HepG2 (cell line): ENCODE results near the gene SIRT6. TPM values are rescaled to one million over a fixed set of nuclear protein-coding genes. Genes with fewer than 3 reads are reported as not detected.

ENCODE experiments used
- ATAC-seq: fragments of 200-7000 bp; cut with Tn5 transposase; 3 replicates; pipeline ENCODE4 v1.9.1; 2020; ENCODE audit warnings: mild to moderate bottlenecking, moderate library complexity
- BruUV-seq: library from RNA; stranded (reverse); fragments of 400-500 nt; replicated peaks from 2 replicates; lab custom pipeline; 2021; lab: Mats Ljungman, UMichigan
- CTCF ChIA-PET: fragments of 300-600 bp; formaldehyde crosslinking; extraction: SDS; loops from one replicate; lab custom pipeline; 2021; ENCODE audit warnings: low total read pairs, inconsistent platforms, low intra/inter-chr PET ratio; lab: Yijun Ruan, JAX
- POLR2A ChIA-PET: fragments of 350-600 bp; sonication (Branson Sonifier 250); formaldehyde crosslinking; loops from one replicate; lab custom pipeline; 2020; ENCODE audit warnings: antibody characterized with exemption, inconsistent platforms; lab: Yijun Ruan, JAX
- DNase-seq: peaks from one replicate; pipeline ENCODE4 v3.0.0-alpha.2; 2015; ENCODE audit warnings: low spot score
- FAIRE-seq: peaks from 3 replicates; lab custom pipeline; 2011; peaks lifted over from hg19 to GRCh38; lab: Jason Lieb, UNC
- H2AFZ ChIP-seq: one replicate; pipeline ENCODE4 v1.6.1; 2011; ENCODE audit warnings: low read length, inconsistent platforms
- H3K27ac ChIP-seq: fragments of 300-600 bp; 3 replicates; pipeline ENCODE4 v1.8.0; 2011; ENCODE audit warnings: mixed run types, mild to moderate bottlenecking, mixed read lengths, low read length, inconsistent platforms; ENCODE audit not compliant: insufficient read depth; ENCODE audit errors: extremely low read length
- H3K27me3 ChIP-seq, 2 experiments: fragments of 200-600 bp in 1 of 2; 2 replicates in 1 of 2; 3 replicates in 1 of 2; pipeline versions ENCODE4 v1.6.0 to v1.8.0; 2011; ENCODE audit warnings: low read length in 2 of 2, mild to moderate bottlenecking in 2 of 2, moderate library complexity in 2 of 2, inconsistent platforms in 1 of 2; ENCODE audit not compliant: insufficient read depth in 2 of 2, control insufficient read depth in 1 of 2
- H3K36me3 ChIP-seq, 2 experiments: fragments of 200-600 bp in 1 of 2; replicated peaks in 1 of 2; 2 replicates in 1 of 2; 3 replicates in 1 of 2; pipeline versions ENCODE4 v1.5.1 to v1.8.0; 2011; ENCODE audit warnings: low read length in 2 of 2, inconsistent platforms in 1 of 2; ENCODE audit not compliant: insufficient read depth in 2 of 2, control insufficient read depth in 1 of 2
- H3K4me1 ChIP-seq: 2 replicates; pipeline ENCODE4 v1.5.1; 2012; ENCODE audit warnings: low read length, inconsistent platforms; ENCODE audit not compliant: insufficient read depth
- H3K4me2 ChIP-seq: 2 replicates; pipeline ENCODE4 v1.6.0; 2011; ENCODE audit warnings: low read depth, low read length, inconsistent platforms
- H3K4me3 ChIP-seq, 3 experiments: fragments of 200-600 bp in 1 of 3; sonication (generic), shearing (Covaris generic) in 1 of 3; replicated peaks in 1 of 3; 2 replicates each; pipeline ENCODE4 v1.5.1; 2011 to 2016; ENCODE audit warnings: low read length in 3 of 3, inconsistent platforms in 2 of 3, low read depth in 2 of 3, mild to moderate bottlenecking in 2 of 3, control low read depth in 1 of 3, mixed read lengths in 1 of 3; ENCODE audit not compliant: insufficient read depth in 1 of 3
- H3K79me2 ChIP-seq: one replicate; pipeline ENCODE4 v1.6.1; 2011; ENCODE audit warnings: low read length, inconsistent platforms; ENCODE audit not compliant: insufficient read depth
- H3K9ac ChIP-seq: 2 replicates; pipeline ENCODE4 v1.6.0; 2011; ENCODE audit warnings: mild to moderate bottlenecking, low read depth, low read length, inconsistent platforms; ENCODE audit not compliant: insufficient read depth
- H3K9me3 ChIP-seq: 2 replicates; pipeline ENCODE4 v1.5.1; 2012; ENCODE audit warnings: mild to moderate bottlenecking, low read length
- H4K20me1 ChIP-seq: 2 replicates; pipeline ENCODE4 v1.6.0; 2011; ENCODE audit warnings: inconsistent platforms, mild to moderate bottlenecking, low read length, moderate library complexity; ENCODE audit not compliant: insufficient read depth
- DPF2 ChIP-seq: sonication (generic); formaldehyde crosslinking; IDR thresholded peaks from 2 replicates; pipeline ENCODE4 v1.4.0; 2020; ENCODE audit warnings: mild to moderate bottlenecking, low read depth, missing genetic modification reagents, borderline replicate concordance
- HOXA3 ChIP-seq: sonication (generic); formaldehyde crosslinking; IDR thresholded peaks from 2 replicates; pipeline ENCODE4 v1.5.0; 2020; ENCODE audit warnings: missing genetic modification reagents
- MAZ ChIP-seq, 2 experiments: sonication (generic) in 1 of 2; formaldehyde crosslinking in 1 of 2; IDR thresholded peaks; 2 replicates each; pipeline versions ENCODE4 v1.5.0 to v1.6.1; 2012 to 2020; ENCODE audit warnings: low read depth in 2 of 2, mild to moderate bottlenecking in 2 of 2, borderline replicate concordance in 1 of 2, improper control_type of control experiment in 1 of 2, low read length in 1 of 2, missing genetic modification reagents in 1 of 2, moderate library complexity in 1 of 2
- MTA1 ChIP-seq: sonication (generic); formaldehyde crosslinking; IDR thresholded peaks from 2 replicates; pipeline ENCODE4 v1.4.0; 2020; ENCODE audit warnings: missing genetic modification reagents, mild to moderate bottlenecking, borderline replicate concordance
- NFKB2 ChIP-seq: sonication (generic); formaldehyde crosslinking; IDR thresholded peaks from 2 replicates; pipeline ENCODE4 v1.4.0; 2020; ENCODE audit warnings: missing genetic modification reagents, borderline replicate concordance
- NR3C1 ChIP-seq: sonication (generic); formaldehyde crosslinking; IDR thresholded peaks from 2 replicates; pipeline ENCODE4 v1.4.0; 2020; ENCODE audit warnings: missing genetic modification reagents
- SRY ChIP-seq: sonication (generic); formaldehyde crosslinking; IDR thresholded peaks from 2 replicates; pipeline ENCODE4 v1.8.0; 2022; ENCODE audit warnings: mild to moderate bottlenecking, missing genetic modification reagents
- STAT6 ChIP-seq: sonication (generic); formaldehyde crosslinking; IDR thresholded peaks from 2 replicates; pipeline ENCODE4 v1.4.0; 2020; ENCODE audit warnings: missing genetic modification reagents, mild to moderate bottlenecking, borderline replicate concordance
- TARDBP ChIP-seq: sonication (generic); formaldehyde crosslinking; IDR thresholded peaks from 2 replicates; pipeline ENCODE4 v1.8.0; 2022; ENCODE audit warnings: mild to moderate bottlenecking, missing genetic modification reagents
- ZMYM3 ChIP-seq: sonication (generic); formaldehyde crosslinking; IDR thresholded peaks from 2 replicates; pipeline ENCODE4 v1.5.1; 2020; ENCODE audit warnings: mild to moderate bottlenecking, missing genetic modification reagents
- ZNF10 ChIP-seq: sonication (generic); formaldehyde crosslinking; IDR thresholded peaks from 2 replicates; pipeline ENCODE4 v1.4.0; 2020; ENCODE audit warnings: mild to moderate bottlenecking, low read depth, missing genetic modification reagents, borderline replicate concordance
- ZNF20 ChIP-seq: sonication (generic); formaldehyde crosslinking; IDR thresholded peaks from 2 replicates; pipeline ENCODE4 v1.4.0; 2020; ENCODE audit warnings: mild to moderate bottlenecking, moderate library complexity, missing genetic modification reagents
- ZNF205 ChIP-seq: IDR thresholded peaks from 2 replicates; pipeline ENCODE4 v1.6.1; 2018; ENCODE audit warnings: missing biosample characterization, missing genetic modification reagents
- ZNF598 ChIP-seq: sonication (generic); formaldehyde crosslinking; IDR thresholded peaks from 2 replicates; pipeline ENCODE4 v1.5.1; 2020; ENCODE audit warnings: mild to moderate bottlenecking, missing genetic modification reagents, borderline replicate concordance
- ZNF747 ChIP-seq: sonication (generic); formaldehyde crosslinking; IDR thresholded peaks from 2 replicates; pipeline ENCODE4 v1.8.1; 2023; ENCODE audit warnings: missing genetic modification reagents, mild to moderate bottlenecking, borderline replicate concordance
- ZNF770 ChIP-seq: sonication (generic); formaldehyde crosslinking; IDR thresholded peaks from 2 replicates; pipeline ENCODE4 v1.5.0; 2020; ENCODE audit warnings: mild to moderate bottlenecking, missing genetic modification reagents
- ZNF780A ChIP-seq: sonication (generic); formaldehyde crosslinking; IDR thresholded peaks from 2 replicates; pipeline ENCODE4 v1.8.0; 2022; ENCODE audit warnings: mild to moderate bottlenecking, missing genetic modification reagents, moderate library complexity
- WGBS: methylation state at CpG from one replicate; pipeline ENCODE4 v1.1.6; 2017; ENCODE audit warnings: low lambda C conversion rate; 5-methylcytosine and 5-hydroxymethylcytosine counted together
- in situ Hi-C: cut with HindIII; loops from 2 replicates; pipeline ENCODE4 v1.10.0; 2017; ENCODE audit warnings: low pct_unique_long_range_greater_than_20kb; ENCODE audit not compliant: extremely low pct_ligation_motif_present
- intact Hi-C: fragments of 100-400 bp; cut with micrococcal nuclease; formaldehyde crosslinking; loops from one replicate; pipeline ENCODE4 v1.10.0; 2022; ENCODE audit not compliant: unreplicated experiment
- polyA plus RNA-seq, 8 experiments: library from polyadenylated mRNA; depleted of rRNA in 3 of 8; stranded (reverse) in 7 of 8; unstranded in 1 of 8; fragments of >200 nt; fragmentation: Illumina TruSeq in 4 of 8; extraction: Trizol in 4 of 8; gene quantifications; 2 replicates each; pipeline versions ENCODE4 v1.2.1 to v1.2.3, GENCODE V29; 2011 to 2016; ENCODE audit warnings: low read depth in 4 of 8, missing spikeins in 1 of 8, mixed read lengths in 1 of 8; ENCODE audit not compliant: insufficient read depth in 1 of 8
- total RNA-seq, 5 experiments: library from RNA; depleted of rRNA; stranded (reverse); fragments of >200 nt; fragmentation: Illumina TruSeq; extraction: Trizol; gene quantifications; 2 replicates each; pipeline ENCODE4 v1.2.3, GENCODE V29; 2016; ENCODE audit warnings: low read depth in 1 of 5

SIRT6 gene
- total and polyA plus RNA-seq, 2 of the 13 experiments (the other 11 are each of a cell fraction or from before 2014, with no cell fraction given): 11.0 to 18.4 TPM

GRCh38 chr19:4229179-4229931 is 47.0 kb upstream of the SIRT6 start, which contains the start of gene EBI3:
EBI3 (plus strand) TSS chr19:4229523; CDS start chr19:4229551, 28 bp downstream.
- peak within 1 kb of the TSS; percentile 75 for H3K4me2 ChIP-seq
- in situ Hi-C loops (no loop called here), intact Hi-C loops (no loop called here)
- H4K20me1 ChIP-seq: no peaks in the 10 kb centered on the region
- ChIA-PET POLR2A (interaction anchor here (1.0 kb wide), 1 partner anchor 12 kb away, joined by 3 read pairs; no protein-coding TSS in a partner anchor), CTCF (no interaction called here)
- FAIRE-seq: no peak
- 1% methylated on average over 13 of the region's 19 CpGs for WGBS
- DNase-seq: no peak
- H3K27me3 ChIP-seq: peaks cover 0 to 10% of the 10 kb centered on the region in 2 experiments; a peak in 3 of 5 replicates
- no peaks in the 10 kb centered on the region for H3K9me3 ChIP-seq
- BruUV-seq: no TSS peak
- H3K36me3 ChIP-seq: no peaks in the 10 kb centered on the region
- no peak within 1 kb of the TSS for H3K27ac ChIP-seq
- ATAC-seq: peak; percentile 45
- no peak within 1 kb of the TSS for H2AFZ ChIP-seq
- peaks cover 44% of the 10 kb centered on the region for H3K4me1 ChIP-seq
- no peaks in the 10 kb centered on the region for H3K79me2 ChIP-seq
- H3K9ac ChIP-seq: peak within 1 kb of the TSS; percentile 56
- H3K4me3 ChIP-seq: peak within 1 kb of the TSS; percentile 18 to 62 (median 46); a peak in 4 of 6 replicates
- TF ChIP-seq ZNF747 (CRISPR knock-in tag): 0 out of 2 replicates have a peak, but pooled peaks have one; percentile 31
- TF ChIP-seq NR3C1 (CRISPR knock-in tag): no peak
- TF ChIP-seq TARDBP (CRISPR knock-in tag): peak; percentile 11; the same call in 1 of the 2 replicates
- no peak for TF ChIP-seq HOXA3 (CRISPR knock-in tag)
- no peak for TF ChIP-seq STAT6 (CRISPR knock-in tag)
- TF ChIP-seq ZNF598 (CRISPR knock-in tag): no peak
- TF ChIP-seq ZNF205: peak; percentile 11; the same call in 1 of the 2 replicates
- TF ChIP-seq ZNF780A: no peak
- TF ChIP-seq ZNF20 (CRISPR knock-in tag): no peak
- 0 out of 2 replicates have a peak, but pooled peaks have one; percentile 70 for TF ChIP-seq NFKB2 (CRISPR knock-in tag)
- TF ChIP-seq MAZ (IDR thresholded peaks at IDR 0.05; ENCODE audit: borderline replicate concordance, low read depth, low read length): no peak
- TF ChIP-seq MAZ (CRISPR knock-in tag; IDR thresholded peaks at IDR 0.05; ENCODE audit: low read depth): peak; percentile 61; the same call in 1 of the 2 replicates
- TF ChIP-seq ZNF770 (CRISPR knock-in tag): 0 out of 2 replicates have a peak, but pooled peaks have one; percentile 34
- TF ChIP-seq MTA1 (CRISPR knock-in tag): peak; percentile 86; the same call in 1 of the 2 replicates
- peak; percentile 95 for TF ChIP-seq ZMYM3 (CRISPR knock-in tag)
- TF ChIP-seq ZNF10: no peak
- TF ChIP-seq DPF2 (CRISPR knock-in tag): peak; percentile 48; the same call in 1 of the 2 replicates
- TF ChIP-seq SRY: 0 out of 2 replicates have a peak, but pooled peaks have one; percentile 33
